GM18508 (cell line): ENCODE data around the gene RAB31.

Experiments
- ATAC-seq: cut with Tn5 transposase; IDR thresholded peaks from one replicate; pipeline ENCODE4 v1.9.1; 2021; ENCODE audit warnings: moderate number of reproducible peaks; ENCODE audit not compliant: insufficient read depth, unreplicated experiment

The RAB31 gene

GRCh38 chr18:9809697-9810096 is 101.6 kb downstream of the RAB31 start:
- no peak for ATAC-seq

GRCh38 chr18:9810299-9810698 is 102.2 kb downstream of the RAB31 start:
- ATAC-seq, result no peak

DNA sequence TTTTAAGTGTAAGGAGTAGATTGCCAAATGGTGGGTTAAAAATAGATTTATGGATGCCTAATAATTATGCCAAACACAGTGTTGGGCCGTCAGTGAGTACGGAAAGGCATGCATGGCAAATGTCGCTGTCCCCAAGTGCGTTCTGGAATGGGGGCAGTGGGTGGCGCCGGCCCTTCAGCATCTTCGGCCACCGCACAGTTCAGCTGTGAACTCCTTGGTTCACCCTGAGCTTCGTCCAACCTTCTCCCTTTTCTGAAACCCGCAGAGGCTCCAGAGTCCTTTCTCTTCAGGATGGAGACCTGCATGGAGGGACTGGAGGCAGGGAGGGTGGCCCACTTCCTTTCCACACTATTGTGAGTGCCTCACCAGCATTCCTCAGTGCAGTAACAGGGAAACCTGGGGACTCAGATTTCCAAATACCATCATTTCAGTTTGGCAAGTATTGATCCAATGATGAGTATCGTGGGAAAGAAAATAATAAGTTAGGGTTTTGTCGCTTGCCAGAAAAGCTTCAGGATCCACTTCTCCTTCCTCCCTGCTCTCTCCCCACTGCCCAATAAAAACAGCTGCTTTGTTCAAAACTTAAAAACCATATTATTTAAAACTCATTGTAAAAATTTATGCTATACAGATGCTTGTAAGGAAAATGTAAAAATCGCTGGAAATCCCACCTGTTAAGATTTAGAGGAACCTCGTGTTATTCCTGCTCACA is 103.0 kb downstream of the RAB31 start:
- ATAC-seq, result no peak

- ATAC-seq, result no peak
These were observed 103.9 kb downstream of the RAB31 start for GRCh38 chr18:9811978-9812377.

GRCh38 chr18:9814431-9814830 is 106.3 kb downstream of the RAB31 start:
- no peak for ATAC-seq

GRCh38 chr18:9817286-9817685 is 109.2 kb downstream of the RAB31 start:
- ATAC-seq, result no peak

- no peak for ATAC-seq
These were observed 109.8 kb downstream of the RAB31 start for GRCh38 chr18:9817725-9818422.

DNA sequence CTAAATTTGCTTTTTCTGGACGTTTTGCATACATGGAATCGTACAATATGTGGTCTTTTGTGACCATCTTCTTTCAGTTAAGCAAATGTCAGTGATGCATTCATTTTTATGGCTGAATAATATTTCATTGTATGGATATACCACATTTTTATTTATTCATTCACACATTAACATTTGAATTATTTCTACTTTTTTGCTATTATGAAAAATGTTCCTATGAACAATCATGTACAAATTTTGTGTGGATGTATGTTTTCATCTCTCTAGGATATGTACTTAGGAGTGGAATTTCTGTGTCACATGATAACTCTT is 110.3 kb downstream of the RAB31 start:
- ATAC-seq, result no peak

GRCh38 chr18:9820127-9820526 is 112.0 kb downstream of the RAB31 start:
- ATAC-seq, result no peak

DNA sequence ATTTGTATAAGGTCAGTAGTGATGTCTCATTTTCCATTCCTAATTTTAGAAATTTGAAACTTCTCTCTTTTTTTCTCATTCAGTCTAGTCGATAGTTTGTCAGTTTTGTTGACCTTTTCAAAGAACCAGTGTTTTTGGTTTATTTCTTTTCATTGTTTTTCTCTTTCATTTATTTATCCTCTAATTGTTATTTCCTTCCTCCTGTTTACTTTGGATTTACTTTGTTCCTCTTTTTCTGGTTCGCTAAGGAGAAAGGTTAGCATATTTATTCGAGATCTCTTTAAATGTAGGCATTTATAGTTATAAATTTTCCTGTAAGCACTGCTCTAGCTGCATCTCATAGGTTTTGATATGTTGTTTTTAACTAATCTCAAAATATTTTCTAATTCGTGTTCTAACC is 112.6 kb downstream of the RAB31 start:
- no peak for ATAC-seq

- ATAC-seq, result no peak
These were observed 114.6 kb downstream of the RAB31 start for GRCh38 chr18:9822587-9823185.

GRCh38 chr18:9823805-9824473 is 115.8 kb downstream of the RAB31 start:
- no peak for ATAC-seq

GRCh38 chr18:9824474-9824832 is 116.4 kb downstream of the RAB31 start:
- ATAC-seq, result no peak

GRCh38 chr18:9824952-9825371 is 116.9 kb downstream of the RAB31 start:
- ATAC-seq, result no peak

- no peak for ATAC-seq
These were observed 117.5 kb downstream of the RAB31 start for GRCh38 chr18:9825571-9826073.

DNA sequence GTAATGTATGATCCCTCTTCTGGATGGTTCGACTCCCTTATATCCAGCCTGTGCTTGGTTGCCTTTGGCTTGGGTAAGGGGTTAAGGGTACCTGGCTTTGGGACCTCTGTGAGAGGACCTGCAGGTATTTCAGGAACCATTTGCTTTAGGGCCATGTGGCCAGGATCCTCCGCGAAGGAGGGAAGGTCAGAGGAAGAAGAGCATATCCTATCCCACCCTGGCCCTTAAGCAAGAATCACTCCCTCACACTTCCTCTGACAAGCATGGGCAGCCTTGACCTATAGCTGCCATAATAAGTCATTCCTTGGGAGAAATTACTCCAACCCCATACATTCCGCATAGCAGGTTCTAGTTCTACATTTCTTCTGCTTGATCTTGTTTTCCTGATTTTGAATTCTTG is 118.6 kb downstream of the RAB31 start:
- no peak for ATAC-seq

GRCh38 chr18:9827211-9827792 is 119.2 kb downstream of the RAB31 start:
- ATAC-seq, result no peak

- ATAC-seq, result no peak
These were observed 119.8 kb downstream of the RAB31 start for GRCh38 chr18:9827793-9828505.

DNA sequence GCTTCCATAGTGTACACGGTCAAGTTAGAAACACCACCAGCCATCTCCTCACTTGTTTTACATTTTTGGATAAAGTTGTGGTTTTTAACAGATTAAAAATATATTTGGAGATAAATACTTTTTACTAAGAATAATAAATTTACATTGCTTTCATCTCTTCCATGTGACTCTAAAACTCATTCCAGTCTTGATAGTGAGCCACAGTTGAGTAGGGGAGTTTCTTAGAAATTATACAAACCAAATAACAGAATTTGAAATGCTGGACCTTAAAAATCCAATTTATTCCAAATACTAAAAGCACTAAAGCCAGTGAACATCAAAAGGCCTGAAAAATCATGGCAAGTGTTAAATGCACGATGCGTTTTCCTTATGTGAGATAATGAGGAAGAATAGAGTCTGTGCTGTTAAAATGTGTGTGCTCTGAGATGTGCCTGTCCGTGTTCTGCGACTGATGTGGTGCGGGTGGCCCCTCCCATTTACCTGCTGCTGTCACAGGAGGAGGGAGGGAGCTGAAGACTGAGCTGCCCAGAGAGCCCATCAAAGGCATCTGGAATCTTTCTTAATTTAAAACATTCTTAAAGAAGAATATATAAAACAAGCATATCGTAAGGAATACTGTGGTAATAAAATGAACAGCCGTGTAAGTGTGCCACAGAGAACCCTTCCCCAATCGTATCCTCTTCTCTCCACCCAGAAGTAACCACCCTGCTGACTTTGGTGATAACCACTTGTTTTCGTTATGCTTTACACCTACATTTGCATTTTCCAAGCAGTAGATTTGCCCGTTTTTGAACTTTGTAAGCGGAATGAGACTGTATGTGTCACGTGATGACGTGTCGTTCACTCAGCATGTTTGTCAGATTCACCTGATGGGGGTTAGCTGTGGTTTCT is 120.7 kb downstream of the RAB31 start:
- ATAC-seq, result no peak
